ENCODE results near the gene SH3YL1.
"Not testable (repeated sequence)": the region's sequence is repeated elsewhere in the genome, so short reads cannot be mapped to it uniquely, and the experiment has no call there.

SH3YL1 gene

DNA sequence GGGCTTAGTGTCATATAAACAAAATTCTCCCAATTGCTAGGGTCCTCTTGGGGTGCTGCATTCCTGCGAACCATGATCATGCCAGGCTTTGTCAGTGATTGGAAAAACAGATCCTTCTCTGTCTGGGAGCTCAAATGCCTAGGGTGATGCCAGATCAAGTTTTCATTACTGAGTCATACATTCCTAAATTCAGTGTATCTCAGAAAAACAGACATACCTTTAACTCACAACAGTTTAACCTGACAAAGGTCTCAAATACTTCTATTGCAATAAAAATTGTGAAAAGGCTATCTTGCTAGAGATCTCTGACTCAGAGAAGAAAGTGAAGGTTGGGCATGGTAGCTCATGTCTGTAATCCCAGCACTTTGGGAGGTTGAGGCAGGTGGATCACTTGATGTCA is 86.9 kb downstream of the SH3YL1 start:
- DNase-seq: no peak

- no peak for DNase-seq
Observed at GRCh38 chr2:175880-176820, 87.7 kb downstream of the SH3YL1 start.

DNA sequence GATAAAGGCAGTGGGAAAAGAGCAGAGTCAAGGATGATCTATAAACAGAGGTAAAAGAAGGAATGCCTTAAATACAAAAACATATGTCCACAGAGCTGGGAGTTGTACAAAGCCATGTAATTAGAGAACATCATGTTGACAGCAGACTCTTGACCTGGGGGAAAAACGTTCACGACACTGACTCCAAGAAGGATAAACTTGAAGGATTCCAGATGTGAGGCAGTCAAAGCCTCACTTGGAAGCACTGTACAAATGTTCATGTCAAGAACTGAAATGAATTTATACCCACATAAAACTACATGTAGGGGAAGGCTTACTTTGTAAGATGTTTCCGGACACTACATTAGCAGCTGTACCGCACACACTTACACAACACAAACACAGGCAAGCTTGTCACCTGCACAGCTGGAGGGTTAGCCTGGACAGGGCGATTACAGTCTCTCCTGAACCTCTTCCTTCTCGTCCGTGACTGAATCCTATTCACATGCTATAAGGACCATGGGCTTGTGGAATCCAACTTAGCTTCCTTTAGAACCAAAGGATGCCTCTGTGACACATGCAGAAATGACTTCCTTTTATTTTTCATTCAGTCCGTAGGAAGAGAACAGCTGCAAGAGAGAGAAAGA is 88.6 kb downstream of the SH3YL1 start:
- DNase-seq: no peak

GRCh38 chr2:172120-172519 is 91.7 kb downstream of the SH3YL1 start:
- DNase-seq: not testable (repeated sequence)

DNA sequence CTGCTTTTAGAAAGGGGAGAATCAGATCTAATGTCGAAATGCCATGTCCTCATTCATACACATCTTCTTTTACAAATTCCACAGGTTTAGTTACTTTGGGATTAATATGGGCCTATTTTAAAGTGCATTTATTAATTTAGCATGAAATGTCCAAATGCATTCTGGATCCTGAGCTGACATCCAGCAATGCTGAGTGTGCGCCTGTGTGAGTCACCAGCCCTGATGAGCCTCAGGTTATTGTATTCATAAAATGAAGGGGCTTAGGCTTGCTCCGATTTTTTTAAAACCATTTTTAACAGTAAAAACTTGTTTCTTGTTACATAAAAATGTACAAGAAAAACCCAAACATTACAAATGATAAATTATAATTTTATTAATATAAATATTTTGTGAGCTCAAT is 94.1 kb downstream of the SH3YL1 start:
- no peak for DNase-seq

All from NCI-H1092 (cell line).